Activated T-helper 1 cell treated with anti-CD3 and anti-CD28 coated beads, Interleukin-2, amount 50 U/mL, for 16 hours (primary cell): ENCODE results near the gene JSRP1.
A peak's percentile ranks its signal among the peaks of the same experiment; 100 is the strongest.

ENCODE experiments used
- DNase-seq, 2 donors: peaks; one replicate each; pipeline ENCODE4 v3.0.0-alpha.2; 2020; ENCODE audit warnings: low read depth in 1 of 2, low spot score in 1 of 2

Gene JSRP1

DNA sequence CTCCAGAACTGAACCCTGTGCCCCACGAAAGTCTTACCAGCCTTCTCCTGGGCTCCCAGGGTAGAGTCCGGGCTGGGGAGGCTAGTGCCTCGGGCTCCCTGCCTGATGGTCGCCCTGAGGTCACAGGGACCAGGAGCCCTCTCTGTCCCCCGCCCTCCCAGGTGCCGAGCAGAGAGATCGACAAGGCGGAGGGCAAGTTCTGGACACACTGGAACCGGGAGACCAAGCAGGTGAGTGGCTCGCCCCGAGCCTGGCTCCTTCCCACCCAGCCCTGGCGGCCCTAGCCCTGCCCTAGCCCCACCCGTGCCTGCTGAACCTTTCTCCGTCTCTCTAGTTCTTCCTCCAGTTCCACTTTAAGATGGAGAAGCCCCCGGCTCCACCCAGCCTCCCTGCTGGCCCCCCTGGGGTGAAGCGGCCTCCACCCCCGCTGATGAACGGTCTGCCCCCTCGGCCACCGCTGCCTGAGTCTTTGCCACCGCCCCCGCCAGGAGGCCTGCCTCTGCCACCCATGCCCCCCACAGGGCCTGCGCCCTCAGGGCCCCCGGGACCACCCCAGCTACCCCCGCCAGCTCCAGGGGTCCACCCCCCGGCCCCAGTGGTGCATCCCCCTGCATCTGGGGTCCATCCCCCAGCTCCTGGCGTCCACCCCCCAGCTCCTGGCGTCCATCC lies 8.7 kb downstream of the JSRP1 start:
- DNase-seq, result no peak

GRCh38 chr19:2246801-2247361 lies 9.3 kb downstream of the JSRP1 start:
- no peak for DNase-seq

GRCh38 chr19:2246014-2246620 lies 10.1 kb downstream of the JSRP1 start:
- no peak for DNase-seq

DNA sequence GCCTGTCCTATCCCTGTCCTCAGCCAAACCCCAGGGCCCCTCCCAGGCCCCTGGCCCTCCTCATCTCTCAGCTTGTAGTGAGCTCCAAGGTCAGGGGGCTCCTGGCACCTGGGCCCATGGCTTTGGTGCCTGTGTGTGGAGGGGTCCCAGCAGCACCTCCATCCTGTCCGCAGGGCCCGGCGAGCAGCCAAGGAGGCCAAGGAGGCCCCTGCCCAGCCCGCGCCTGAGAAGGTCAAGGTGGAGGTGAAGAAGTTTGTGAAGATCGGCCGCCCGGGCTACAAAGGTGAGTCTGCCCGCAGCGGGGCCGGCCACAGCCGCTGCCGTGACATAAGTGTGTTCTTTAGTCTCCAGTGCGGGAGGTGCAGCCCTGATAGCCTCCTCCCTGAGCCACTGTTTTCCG lies 10.9 kb downstream of the JSRP1 start:
- DNase-seq, result no peak

DNA sequence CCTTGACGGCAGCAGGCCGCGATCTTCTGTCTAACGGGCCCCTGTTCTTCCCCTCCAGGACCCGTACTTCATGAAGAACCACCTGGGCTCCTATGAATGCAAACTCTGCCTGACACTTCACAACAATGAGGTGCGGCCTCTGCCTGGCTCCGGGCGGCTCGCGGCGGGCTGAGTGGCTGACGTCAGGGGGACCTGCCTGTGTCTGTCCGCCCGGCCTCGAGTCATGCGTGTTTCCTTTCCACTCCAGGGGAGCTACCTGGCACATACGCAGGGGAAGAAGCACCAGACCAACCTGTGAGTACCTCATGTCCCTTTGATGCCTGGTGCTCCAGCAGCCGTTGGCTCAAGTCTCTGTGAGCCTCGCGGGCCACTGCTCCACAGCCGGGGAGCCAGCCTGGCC lies 11.7 kb downstream of the JSRP1 start:
- no peak for DNase-seq

GRCh38 chr19:2244125-2244411 lies 12.1 kb downstream of the JSRP1 start:
- no peak for DNase-seq

DNA sequence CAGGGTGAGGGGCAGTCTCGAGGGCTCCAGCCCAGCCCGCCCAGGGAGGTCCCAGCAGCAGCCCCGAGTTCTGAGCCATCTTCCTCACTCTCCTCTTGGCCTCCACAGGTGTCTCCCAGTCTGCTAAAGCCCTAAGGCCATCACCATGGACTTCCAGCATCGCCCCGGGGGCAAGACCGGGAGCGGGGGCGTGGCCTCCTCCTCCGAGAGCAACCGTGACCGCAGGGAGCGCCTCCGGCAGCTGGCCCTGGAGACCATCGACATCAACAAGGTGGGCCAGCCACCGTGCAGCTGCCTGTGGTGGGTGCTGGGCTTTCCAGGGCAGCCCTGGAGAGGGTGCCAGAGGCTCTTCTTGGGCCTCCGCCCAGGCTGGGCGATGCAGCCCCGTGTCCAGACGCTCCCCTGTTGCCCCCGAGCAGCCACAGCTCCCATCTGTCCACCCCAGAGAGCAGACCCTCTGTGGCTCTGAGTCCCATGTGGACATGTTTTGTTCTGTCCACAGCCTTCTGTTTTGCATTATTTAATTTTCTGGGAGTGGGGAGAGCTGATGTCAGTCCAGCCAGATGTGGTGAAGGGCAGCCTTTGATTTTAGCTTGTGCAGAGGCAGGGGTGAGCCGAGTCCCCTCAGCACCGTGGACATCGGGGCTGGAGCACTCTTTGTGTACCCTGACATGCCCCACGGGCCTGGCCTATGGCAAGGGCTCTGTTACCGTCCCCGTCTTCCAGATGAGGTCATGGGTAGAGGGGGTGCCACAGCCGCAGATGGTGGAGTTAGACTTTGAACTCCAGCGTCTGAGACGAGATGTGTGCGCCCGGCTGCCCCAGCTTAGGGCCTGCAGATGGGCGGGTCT lies 12.7 kb downstream of the JSRP1 start:
- DNase-seq, result no peak

- DNase-seq, result no peak
These were observed 13.4 kb downstream of the JSRP1 start for GRCh38 chr19:2242816-2243215.

GRCh38 chr19:2242092-2242537 lies 14.1 kb downstream of the JSRP1 start:
- no peak for DNase-seq

DNA sequence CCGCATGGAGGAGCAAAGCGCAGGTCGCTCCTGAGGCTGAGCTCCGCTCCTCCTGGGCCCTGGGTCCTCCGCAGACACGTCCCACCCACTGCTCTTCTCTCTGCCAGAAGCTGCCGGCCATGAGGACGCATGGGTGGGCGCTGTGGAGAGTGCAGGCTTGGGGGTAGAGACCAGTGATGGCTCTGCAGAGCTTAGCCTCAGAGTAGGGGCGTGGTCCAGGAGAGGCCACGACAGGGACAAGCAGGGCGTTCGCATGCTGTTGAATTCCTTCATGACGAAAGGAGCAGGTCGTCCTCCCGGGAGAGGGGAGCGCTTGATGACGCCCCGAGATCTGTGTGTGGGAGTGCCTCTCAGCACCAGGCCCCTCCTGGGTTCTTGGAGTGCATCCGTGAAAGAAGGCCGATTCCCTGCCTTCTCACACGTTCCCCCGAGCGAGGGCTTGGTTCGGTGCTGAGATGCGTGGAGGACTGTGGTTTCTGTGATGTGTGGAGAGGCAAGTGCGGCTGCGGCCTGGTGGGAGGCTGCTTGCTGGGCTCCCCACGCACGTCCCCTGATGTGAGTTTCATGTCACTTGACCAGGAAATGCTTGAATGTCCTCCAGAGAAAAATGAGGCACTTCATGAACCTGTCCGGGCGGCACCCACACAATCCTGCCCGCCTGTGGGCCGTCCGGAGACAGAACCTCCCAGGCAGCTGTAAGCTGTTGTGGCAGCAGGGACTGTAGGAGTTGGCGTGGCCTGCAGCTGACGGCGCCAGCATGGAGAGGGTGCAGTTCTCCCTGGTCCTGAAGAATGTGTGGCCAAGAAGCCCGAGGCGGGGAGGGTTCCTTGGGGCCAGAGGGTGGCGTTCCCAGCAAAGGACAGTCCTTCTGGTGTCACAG lies 15.1 kb downstream of the JSRP1 start:
- DNase-seq, result no peak

DNA sequence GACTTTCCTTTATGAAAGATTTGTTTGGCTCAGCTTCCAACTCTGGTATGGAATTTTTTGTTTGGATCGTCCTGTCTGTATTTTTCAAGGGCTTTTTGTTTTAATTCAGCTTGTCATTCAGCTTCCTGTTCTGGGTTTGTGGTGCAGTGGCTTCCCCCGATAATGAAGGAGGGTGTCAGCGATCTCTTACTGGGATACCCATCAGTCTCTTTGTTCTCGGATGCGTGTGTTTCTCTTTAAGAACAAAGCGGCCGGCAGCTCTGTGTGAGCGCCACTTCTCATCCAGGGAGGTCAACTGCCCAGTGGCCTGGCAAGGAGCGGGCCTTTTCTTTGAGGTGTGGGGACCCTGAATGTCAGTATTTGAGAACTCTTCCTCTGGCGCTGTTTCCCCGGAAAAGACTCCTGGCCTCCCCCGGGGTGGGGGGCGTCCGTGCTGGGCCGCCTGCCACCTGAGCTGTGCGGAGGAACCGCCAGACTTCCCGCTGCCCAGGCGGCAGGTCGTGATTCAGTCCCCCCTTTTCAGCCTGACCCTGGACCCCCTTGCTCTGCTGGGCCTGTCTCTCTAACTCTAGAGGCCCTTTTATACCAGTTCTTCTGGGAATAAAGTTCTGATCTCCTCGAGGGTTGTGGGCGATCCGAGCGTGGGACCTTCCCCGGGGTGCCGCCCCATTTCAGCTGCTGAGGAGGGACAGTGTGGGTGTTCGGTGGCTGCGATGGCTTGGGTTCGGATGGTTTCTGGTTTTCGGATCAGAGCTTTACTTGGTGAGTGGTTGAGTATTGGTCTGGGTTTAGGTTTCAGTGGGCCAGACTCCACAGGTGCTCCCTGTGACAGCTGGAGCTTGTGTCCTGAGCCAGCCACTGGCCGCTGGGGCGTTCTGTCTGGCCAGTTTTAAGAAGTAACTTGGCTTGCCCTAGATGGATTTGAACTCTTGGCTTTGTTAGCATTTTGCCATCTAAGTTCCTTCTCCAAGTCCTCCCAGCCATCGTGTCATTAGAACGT lies 16.1 kb downstream of the JSRP1 start:
- no peak for DNase-seq

DNA sequence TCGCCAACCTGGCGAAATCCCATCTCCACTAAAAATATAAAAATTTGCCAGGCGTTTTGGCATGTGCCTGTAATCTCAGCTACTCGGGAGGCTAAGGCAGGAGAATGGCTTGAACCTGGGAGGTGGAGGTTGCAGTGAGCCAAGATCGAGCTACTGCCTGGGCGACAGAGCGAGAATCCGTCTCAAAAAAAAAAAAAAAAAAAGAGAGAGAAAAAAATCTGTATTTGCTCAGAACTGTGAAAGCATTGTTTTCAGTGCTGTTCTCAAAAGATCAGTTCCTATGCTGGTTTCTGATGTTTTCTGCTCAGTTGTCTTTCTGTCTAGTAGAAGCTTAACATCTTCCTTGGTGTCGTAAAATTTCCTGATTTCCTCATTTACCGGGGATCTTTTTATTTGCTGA lies 17.0 kb downstream of the JSRP1 start:
- DNase-seq, result no peak

- no peak for DNase-seq
These were observed 18.4 kb downstream of the JSRP1 start for GRCh38 chr19:2237869-2238153.

GRCh38 chr19:2237051-2237868 lies 19.0 kb downstream of the JSRP1 start:
- DNase-seq, result no peak

DNA sequence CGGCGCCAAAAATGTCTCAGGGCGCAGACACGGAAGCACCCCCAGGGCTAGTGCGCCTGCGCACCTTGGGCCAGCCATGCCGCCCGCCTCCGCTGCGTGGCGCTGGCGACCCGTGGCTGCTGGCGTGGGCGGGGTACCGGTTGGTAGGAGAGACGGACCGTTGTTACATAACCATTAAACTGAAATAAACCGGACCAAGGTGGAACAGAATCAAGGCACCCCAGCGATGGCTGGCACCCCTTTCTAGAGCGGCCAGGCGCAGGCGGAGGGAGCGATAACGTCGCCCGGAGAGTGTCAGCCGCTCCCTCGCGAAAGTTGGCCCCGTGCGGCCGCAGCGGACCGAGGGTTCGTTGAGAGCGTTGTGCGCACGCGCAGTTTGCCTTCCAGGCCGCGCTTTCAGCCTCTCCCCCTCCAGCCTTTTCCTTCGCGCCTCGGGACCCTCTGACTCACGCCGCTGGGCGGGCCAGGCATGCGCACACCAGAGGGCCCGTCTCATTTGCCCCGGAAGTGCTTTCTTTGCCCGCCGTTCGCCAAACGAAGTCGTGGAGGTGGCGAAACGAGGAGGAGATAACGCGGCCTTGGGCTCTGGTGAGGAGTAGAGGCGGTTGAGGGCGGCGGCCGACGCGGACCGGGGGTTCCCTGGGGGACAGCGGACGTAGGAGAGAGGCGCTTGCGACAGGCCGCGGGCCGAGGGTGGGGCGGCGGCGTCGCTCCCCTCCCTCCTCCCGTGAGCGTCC lies 19.7 kb downstream of the JSRP1 start, which contains the start of the genes PLEKHJ1 and SF3A2:
Gene PLEKHJ1, minus strand, starts transcription at position 16 of the 737 bp plus-strand sequence. CDS start 81 bp downstream, outside the sequence.
Gene SF3A2, plus strand, starts transcription at position 511 of the 737 bp plus-strand sequence. CDS start 6,595 bp downstream, outside the sequence.
- DNase-seq, result peak; percentile 92 to 97

DNA sequence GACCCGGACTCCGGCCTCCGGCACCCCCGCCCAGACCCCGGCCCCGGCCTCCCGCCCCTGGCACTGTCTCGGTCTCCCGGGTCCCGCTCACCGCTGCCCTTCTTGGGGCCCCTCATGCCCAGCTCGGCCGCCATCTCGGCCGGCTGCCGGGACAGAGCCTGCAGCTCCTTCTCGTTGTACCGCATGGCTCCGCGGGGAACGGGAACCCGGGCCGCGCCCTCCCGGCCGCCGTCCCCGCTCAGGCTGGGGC lies 20.2 kb downstream of the JSRP1 start:
- DNase-seq, result no peak

DNA sequence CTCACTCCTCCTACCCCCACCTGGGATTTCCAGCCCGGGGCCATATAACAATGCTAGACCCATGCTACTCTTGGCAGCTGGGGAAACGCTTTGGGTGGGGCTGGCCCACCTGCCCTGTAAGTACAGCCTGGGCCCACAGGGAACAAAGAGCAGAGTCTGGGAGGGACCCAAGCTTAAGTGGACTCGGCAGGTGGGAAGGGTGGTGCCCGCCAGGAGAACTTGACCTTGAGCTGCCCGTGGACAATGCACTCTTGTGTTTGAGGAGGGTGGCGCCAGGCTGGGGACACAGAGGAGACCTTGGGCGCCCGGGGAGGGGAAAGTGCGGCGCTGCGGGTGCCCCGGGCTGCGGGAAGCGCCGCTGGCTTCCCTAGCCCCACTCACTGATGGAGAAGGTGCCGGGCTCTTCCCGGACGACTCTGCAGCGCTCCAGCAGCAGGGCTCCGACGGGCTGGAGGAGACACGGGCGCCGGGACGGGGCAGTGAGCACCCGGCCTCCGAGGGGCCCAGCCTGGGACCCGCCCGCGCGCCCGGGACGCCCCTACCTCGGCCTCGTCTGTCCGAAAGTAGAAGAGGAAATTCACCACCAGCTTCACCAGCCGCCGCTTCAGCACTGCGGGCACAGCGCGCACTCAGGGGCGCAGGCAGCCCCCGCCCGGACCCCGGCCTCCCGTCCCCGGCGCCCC lies 20.7 kb downstream of the JSRP1 start:
- DNase-seq, result no peak

DNA sequence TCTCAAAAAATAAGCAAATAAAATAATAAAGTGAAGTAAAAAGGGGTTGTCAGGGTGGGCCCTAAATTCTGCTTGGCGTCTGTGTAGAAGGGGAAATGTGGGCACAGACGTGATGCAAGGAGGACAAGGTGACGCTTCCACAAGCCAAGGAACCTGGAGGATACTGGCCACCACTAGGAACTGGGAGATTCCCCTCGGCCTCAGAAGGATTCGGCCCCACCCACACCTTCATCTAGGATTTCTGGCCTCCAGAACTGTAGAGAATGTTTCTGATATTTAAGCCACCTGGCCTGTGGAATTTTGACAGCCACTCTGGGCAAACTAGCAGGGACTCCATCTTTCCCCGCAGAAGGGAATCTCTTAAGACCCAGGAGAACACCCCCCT lies 21.2 kb downstream of the JSRP1 start:
- no peak for DNase-seq
